Measurements from ENCODE around the gene SLC39A6. TPM values are rescaled to one million over a fixed set of nuclear protein-coding genes. Genes with fewer than 3 reads are reported as not detected.

SLC39A6 gene
- polyA plus RNA-seq, 2 of the 4 experiments (the other 2 are of a cell fraction) = 49.1 to 68.0 TPM

DNA sequence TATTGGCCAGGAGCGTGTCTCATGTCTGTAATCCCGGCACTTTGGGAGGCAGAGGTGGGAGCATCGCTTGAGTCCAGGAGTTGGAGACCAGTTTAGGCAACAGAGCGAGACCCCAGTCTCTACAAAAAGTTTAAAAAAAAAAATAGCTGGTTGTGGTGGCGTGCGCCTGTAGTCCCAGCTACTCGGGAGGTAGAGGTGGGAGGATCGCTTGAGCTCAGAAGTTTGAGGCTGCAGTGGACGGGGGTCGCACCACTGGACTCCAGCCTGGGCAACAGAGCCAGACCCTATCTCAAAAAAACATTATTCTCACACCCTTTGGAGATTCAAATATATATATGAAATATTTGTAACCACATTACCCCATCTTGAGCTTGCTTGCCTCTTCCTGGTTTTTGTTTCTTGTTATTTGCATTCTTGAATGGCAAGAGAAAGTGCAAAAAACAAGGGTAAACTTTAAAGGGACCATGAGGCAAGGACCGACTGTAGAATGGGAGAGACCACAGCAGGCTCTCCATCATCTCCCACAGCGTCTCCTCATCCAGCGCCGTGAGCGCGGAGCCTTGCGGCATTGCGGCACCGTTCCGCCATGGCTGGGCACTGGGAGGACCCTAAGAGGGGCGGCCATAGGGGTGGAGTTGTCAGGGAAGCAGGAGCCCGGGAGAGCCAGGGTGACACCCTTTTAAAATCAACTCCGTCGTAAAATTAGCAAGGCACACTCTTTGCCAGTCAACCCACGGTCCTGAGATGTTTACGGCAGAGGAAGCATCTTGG is 1.9 kb upstream of the SLC39A6 start:
- Histone ChIP-seq H3K4me3 (peak overlapping the region; percentile 86), H3K27ac (peak overlapping the region in 1 of 2 experiments; percentile 100; a peak in 2 of 6 replicates), H3K4me2 (peak overlapping the region; percentile 75), H3K4me1 (peaks cover 13% of the 10 kb centered on the region; the same call in 2 of the 3 replicates), H3K9me3 (no peaks in the 10 kb centered on the region)
- no peak for TF ChIP-seq GATA3 (IDR thresholded peaks at IDR 0.05; ENCODE audit: borderline replicate concordance)
- TF ChIP-seq KDM5A (IDR thresholded peaks at IDR 0.05) = no peak
- TF ChIP-seq ZSCAN20 (CRISPR knock-in tag; IDR thresholded peaks at IDR 0.05) = no peak
- TF ChIP-seq NPAS2 (CRISPR knock-in tag; IDR thresholded peaks at IDR 0.05; ENCODE audit: borderline replicate concordance) = no peak
- FAIRE-seq = no peak
- WGBS (ENCODE audit: missing lambda C conversion rate) = 87% methylated on average over 26 of the region's 26 CpGs
- POLR2A ChIA-PET = interaction anchor here (0.6 kb wide), 1 partner anchor 159 kb away, joined by 9 read pairs; no protein-coding TSS in a partner anchor
- CTCF ChIA-PET = interaction anchor here (0.6 to 1.2 kb wide), 2 partner anchors 36 to 409 kb away, joined by 3 to 4 read pairs; no protein-coding TSS in a partner anchor
- no peak for ATAC-seq
- DNase-seq (ENCODE audit: low read depth in 1 of 2, low spot score in 1 of 2) = no peak

DNA sequence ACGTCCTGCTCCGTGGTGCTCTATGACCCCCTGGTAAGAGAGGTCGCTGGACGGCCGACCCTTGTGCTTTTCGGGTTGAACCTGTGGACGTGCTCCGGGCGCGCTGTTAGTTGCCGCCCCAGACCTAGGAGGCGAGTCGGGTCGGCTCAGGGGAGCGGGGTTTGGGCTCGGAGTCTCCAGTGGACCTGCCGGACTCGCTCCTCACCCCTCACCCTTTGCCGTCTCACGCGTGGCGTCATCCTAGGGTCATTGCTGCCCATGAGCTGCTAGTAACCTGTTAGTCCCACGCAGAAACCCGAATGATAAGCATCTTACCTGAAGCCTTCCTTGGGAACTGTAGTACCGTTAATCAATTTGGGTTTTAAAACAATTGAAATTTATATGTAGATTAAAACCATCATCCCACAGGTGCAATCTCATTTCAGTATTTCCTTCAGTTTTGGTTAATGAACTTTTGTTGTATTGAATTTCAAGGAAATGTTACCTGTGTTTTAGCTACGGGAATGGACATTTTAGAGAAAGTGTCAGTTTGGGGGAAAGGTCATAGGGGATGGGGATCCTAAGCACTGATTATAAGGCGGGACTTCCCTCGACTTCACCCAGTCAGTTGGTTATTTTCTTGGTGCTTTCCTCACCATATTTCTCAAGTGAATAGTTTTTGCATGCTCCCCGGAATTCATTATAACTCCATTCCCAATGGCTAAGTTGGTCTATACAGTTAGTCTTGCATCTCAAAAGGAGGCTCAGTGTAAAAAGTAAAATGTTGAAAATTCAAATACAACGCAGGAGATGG is 1.1 kb upstream of the SLC39A6 start:
- no peak for DNase-seq (ENCODE audit: low read depth in 1 of 2, low spot score in 1 of 2)

DNA sequence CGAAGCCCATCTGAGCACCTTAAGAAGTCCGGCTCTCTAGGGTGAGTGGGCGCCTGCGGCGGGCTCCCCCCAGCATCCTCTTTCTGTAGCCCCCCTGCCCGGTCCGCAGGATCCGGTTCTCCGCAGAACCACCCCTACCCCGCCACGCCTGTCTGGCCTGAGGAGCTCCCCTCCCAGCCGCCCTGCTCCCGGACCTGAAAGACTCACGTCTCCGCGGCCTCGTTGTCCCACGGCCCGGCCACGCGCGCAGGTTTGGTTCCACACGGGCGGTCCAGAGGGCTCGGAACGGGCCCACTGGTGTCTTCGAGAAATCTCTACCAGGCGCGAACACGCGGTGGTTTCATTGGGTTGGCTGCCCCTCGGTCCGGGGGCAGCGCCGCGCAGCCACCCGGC is 237 bp downstream of the SLC39A6 start:
- Histone ChIP-seq H3K4me1 (peaks cover 13% of the 10 kb centered on the region; the same call in 2 of the 3 replicates), H3K4me3 (peak overlapping the region; percentile 86), H3K27ac (peak overlapping the region; percentile 98 to 100), H3K9me3 (no peaks in the 10 kb centered on the region), H3K4me2 (peak overlapping the region; percentile 95)
- CTCF ChIA-PET = interaction anchor here (0.8 to 1.2 kb wide), 5 partner anchors 10 to 44 kb away, joined by 3 to 5 read pairs (median 4); no protein-coding TSS in a partner anchor
- POLR2A ChIA-PET = interaction anchor here (0.7 to 1.3 kb wide), 3 partner anchors 17 to 58 kb away, joined by 3 read pairs; partner anchors contain the start of gene MOCOS
- TF ChIP-seq, protein P1, sequence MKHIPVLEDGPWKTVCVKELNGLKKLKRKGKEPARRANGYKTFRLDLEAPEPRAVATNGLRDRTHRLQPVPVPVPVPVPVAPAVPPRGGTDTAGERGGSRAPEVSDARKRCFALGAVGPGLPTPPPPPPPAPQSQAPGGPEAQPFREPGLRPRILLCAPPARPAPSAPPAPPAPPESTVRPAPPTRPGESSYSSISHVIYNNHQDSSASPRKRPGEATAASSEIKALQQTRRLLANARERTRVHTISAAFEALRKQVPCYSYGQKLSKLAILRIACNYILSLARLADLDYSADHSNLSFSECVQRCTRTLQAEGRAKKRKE (CRISPR knock-in tag; IDR thresholded peaks at IDR 0.05; ENCODE audit: low read depth) = no peak
- TF ChIP-seq, protein P2, sequence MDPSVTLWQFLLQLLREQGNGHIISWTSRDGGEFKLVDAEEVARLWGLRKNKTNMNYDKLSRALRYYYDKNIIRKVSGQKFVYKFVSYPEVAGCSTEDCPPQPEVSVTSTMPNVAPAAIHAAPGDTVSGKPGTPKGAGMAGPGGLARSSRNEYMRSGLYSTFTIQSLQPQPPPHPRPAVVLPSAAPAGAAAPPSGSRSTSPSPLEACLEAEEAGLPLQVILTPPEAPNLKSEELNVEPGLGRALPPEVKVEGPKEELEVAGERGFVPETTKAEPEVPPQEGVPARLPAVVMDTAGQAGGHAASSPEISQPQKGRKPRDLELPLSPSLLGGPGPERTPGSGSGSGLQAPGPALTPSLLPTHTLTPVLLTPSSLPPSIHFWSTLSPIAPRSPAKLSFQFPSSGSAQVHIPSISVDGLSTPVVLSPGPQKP (IDR thresholded peaks at IDR 0.05; ENCODE audit: low read depth, low read length) = no peak
- TF ChIP-seq PHF8 (IDR thresholded peaks at IDR 0.05; ENCODE audit: borderline replicate concordance, low read depth) = no peak
- TF ChIP-seq ZFP36 (IDR thresholded peaks at IDR 0.05; ENCODE audit: borderline replicate concordance, partially characterized antibody) = no peak
- no peak for TF ChIP-seq MAFK (IDR thresholded peaks at IDR 0.05; ENCODE audit: partially characterized antibody)
- no peak for TF ChIP-seq EHF (CRISPR knock-in tag; IDR thresholded peaks at IDR 0.05)
- TF ChIP-seq RNF2 (IDR thresholded peaks at IDR 0.05; ENCODE audit: borderline replicate concordance, low read depth) = no peak
- TF ChIP-seq JUNB (IDR thresholded peaks at IDR 0.05) = no peak
- TF ChIP-seq, protein P3, sequence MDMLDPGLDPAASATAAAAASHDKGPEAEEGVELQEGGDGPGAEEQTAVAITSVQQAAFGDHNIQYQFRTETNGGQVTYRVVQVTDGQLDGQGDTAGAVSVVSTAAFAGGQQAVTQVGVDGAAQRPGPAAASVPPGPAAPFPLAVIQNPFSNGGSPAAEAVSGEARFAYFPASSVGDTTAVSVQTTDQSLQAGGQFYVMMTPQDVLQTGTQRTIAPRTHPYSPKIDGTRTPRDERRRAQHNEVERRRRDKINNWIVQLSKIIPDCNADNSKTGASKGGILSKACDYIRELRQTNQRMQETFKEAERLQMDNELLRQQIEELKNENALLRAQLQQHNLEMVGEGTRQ (IDR thresholded peaks at IDR 0.05) = no peak
- no peak for TF ChIP-seq FOSB (CRISPR knock-in tag; IDR thresholded peaks at IDR 0.05)
- no peak for TF ChIP-seq MYC (IDR thresholded peaks at IDR 0.05; ENCODE audit: borderline replicate concordance, low read length)
- TF ChIP-seq FOXS1 (CRISPR knock-in tag; IDR thresholded peaks at IDR 0.05) = no peak
- TF ChIP-seq EP300 (IDR thresholded peaks at IDR 0.05) = no peak
- no peak for TF ChIP-seq GATA3 (IDR thresholded peaks at IDR 0.05; ENCODE audit: borderline replicate concordance)
- TF ChIP-seq KDM5A (IDR thresholded peaks at IDR 0.05) = no peak
- no peak for TF ChIP-seq EHMT2 (IDR thresholded peaks at IDR 0.05; ENCODE audit: low read depth)
- no peak for TF ChIP-seq CBX8 (IDR thresholded peaks at IDR 0.05)
- TF ChIP-seq ZC3H11A (IDR thresholded peaks at IDR 0.05) = no peak
- no peak for TF ChIP-seq SREBF2 (IDR thresholded peaks at IDR 0.05)
- ATAC-seq (no peak; a peak in 1 of 6 replicates), DNase-seq (ENCODE audit: low read depth in 1 of 2, low spot score in 1 of 2) (no peak), FAIRE-seq (no peak)
- WGBS (ENCODE audit: missing lambda C conversion rate) = 0% methylated on average over 7 of the region's 37 CpGs

More for the DNA sequence above, 1.1 kb upstream of the SLC39A6 start:
- Histone ChIP-seq H3K4me3 (peak overlapping the region; percentile 86), H3K4me1 (peaks cover 13% of the 10 kb centered on the region; the same call in 2 of the 3 replicates), H3K27ac (peak overlapping the region; percentile 98 to 100), H3K9me3 (no peaks in the 10 kb centered on the region), H3K4me2 (peak overlapping the region; percentile 75)
- FAIRE-seq (no peak), ATAC-seq (peak; percentile 62 to 65)
- TF ChIP-seq CBX2 (IDR thresholded peaks at IDR 0.05; ENCODE audit: borderline replicate concordance, low read depth) (no peak), NPAS2 (CRISPR knock-in tag; IDR thresholded peaks at IDR 0.05; ENCODE audit: borderline replicate concordance) (no peak), KDM5A (IDR thresholded peaks at IDR 0.05) (0 out of 2 replicates have a peak, but pooled peaks have one; percentile 7)
- POLR2A ChIA-PET = no interaction called here
- CTCF ChIA-PET = interaction anchor here (1.2 kb wide), 1 partner anchor 35 kb away, joined by 3 read pairs; no protein-coding TSS in a partner anchor
- WGBS (ENCODE audit: missing lambda C conversion rate) = 2% methylated on average over 8 of the region's 30 CpGs

Data from A549 (cell line).